AG04449 (cell line): ENCODE results near the gene ANKS1A.

Experiments
- CTCF ChIA-PET: fragments of 350-600 bp; formaldehyde crosslinking; extraction: SDS; loops from one replicate; lab custom pipeline; 2021; ENCODE audit warnings: antibody characterized with exemption; lab: Yijun Ruan, JAX
- POLR2A ChIA-PET: fragments of 400-600, 350-600 bp; formaldehyde crosslinking; extraction: SDS; loops from one replicate; lab custom pipeline; 2020; ENCODE audit warnings: antibody characterized with exemption, inconsistent platforms; lab: Yijun Ruan, JAX
- DNase-seq: peaks from one replicate; pipeline ENCODE4 v3.0.0-alpha.2; 2010; ENCODE audit warnings: low read depth, low spot score
- H3K4me3 ChIP-seq: 2 replicates; pipeline ENCODE4 v1.5.1; 2011; ENCODE audit warnings: low read depth, mild to moderate bottlenecking, control low read depth, low read length
- TF ChIP-seq, protein P1 (sequence below): IDR thresholded peaks from one replicate; pipeline ENCODE4 v1.5.1; 2011; ENCODE audit warnings: mild to moderate bottlenecking, moderate library complexity, low read length, control low read depth, inconsistent platforms; ENCODE audit not compliant: insufficient read depth; ENCODE audit errors: missing control alignments

Gene ANKS1A

GRCh38 chr6:35042031-35042815, 153.2 kb downstream of the ANKS1A start:
- TF ChIP-seq, protein P1, sequence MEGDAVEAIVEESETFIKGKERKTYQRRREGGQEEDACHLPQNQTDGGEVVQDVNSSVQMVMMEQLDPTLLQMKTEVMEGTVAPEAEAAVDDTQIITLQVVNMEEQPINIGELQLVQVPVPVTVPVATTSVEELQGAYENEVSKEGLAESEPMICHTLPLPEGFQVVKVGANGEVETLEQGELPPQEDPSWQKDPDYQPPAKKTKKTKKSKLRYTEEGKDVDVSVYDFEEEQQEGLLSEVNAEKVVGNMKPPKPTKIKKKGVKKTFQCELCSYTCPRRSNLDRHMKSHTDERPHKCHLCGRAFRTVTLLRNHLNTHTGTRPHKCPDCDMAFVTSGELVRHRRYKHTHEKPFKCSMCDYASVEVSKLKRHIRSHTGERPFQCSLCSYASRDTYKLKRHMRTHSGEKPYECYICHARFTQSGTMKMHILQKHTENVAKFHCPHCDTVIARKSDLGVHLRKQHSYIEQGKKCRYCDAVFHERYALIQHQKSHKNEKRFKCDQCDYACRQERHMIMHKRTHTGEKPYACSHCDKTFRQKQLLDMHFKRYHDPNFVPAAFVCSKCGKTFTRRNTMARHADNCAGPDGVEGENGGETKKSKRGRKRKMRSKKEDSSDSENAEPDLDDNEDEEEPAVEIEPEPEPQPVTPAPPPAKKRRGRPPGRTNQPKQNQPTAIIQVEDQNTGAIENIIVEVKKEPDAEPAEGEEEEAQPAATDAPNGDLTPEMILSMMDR = no peak
- DNase-seq = no peak
- CTCF ChIA-PET = interaction anchor here (1.0 to 1.5 kb wide), 2 partner anchors 11 to 98 kb away, joined by 3 read pairs; no protein-coding TSS in a partner anchor
- no peak overlapping the region for H3K4me3 ChIP-seq
- POLR2A ChIA-PET = no interaction called here

DNA sequence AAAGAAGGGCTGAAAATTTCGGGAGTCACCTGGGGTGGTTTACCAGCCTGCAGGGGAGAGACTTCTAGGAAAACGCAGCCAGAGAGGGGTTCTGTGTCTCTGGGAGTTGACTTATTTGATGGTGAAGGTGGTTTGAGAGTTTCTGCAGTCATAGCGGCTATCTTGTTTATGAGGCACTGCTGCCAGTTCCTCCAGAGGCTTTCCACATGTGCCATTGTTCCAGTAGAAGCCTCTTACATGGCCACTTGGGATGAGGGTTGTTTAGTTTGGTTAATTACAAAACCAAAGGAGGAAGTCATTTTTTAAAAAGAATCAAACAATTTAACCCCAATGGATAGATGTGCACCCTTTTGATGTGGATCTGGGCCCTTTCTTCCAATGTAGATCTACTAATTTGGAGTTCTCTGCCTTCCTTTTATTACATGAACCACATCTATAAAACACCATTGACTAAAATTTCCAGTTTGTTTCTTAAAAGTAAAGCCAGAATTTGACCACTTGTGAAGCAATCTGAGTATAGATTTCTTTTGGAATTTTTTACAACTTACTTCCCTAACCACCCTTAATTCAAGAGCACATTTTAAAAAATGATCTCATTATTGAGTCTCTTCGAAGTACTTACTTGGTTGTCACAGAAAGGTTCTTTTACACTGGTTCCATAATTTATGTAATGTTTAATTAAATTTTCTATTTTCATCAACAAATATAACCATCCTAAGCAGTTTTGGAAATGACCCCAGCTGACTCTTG, 154.5 kb downstream of the ANKS1A start:
- ChIA-PET POLR2A (no interaction called here), CTCF (interaction anchor here (1.3 to 1.5 kb wide), 2 partner anchors 12 to 17 kb away, joined by 3 to 4 read pairs; no protein-coding TSS in a partner anchor)
- no peak overlapping the region for H3K4me3 ChIP-seq
- DNase-seq = no peak
- TF ChIP-seq, protein P1 = no peak

- ChIA-PET CTCF (interaction anchor here (1.3 kb wide), 1 partner anchor 17 kb away, joined by 4 read pairs; no protein-coding TSS in a partner anchor), POLR2A (no interaction called here)
- TF ChIP-seq, protein P1 = no peak
- no peak overlapping the region for H3K4me3 ChIP-seq
- no peak for DNase-seq
These were observed 155.2 kb downstream of the ANKS1A start for GRCh38 chr6:35044145-35044745.

GRCh38 chr6:35044761-35045421, 155.8 kb downstream of the ANKS1A start:
- ChIA-PET POLR2A (no interaction called here), CTCF (interaction anchor here (1.0 to 1.3 kb wide), 2 partner anchors 18 kb away, joined by 3 to 4 read pairs; no protein-coding TSS in a partner anchor)
- no peak for DNase-seq
- TF ChIP-seq, protein P1 = no peak
- no peak overlapping the region for H3K4me3 ChIP-seq

- no peak overlapping the region for H3K4me3 ChIP-seq
- POLR2A ChIA-PET = no interaction called here
- no peak for DNase-seq
- TF ChIP-seq, protein P1 = no peak
- CTCF ChIA-PET = interaction anchor here (1.0 kb wide), 1 partner anchor 20 kb away, joined by 3 read pairs; no protein-coding TSS in a partner anchor
These were observed 157.0 kb downstream of the ANKS1A start for GRCh38 chr6:35046103-35046502.
